HepG2 (cell line): Measurements from ENCODE around the gene SOX4. TPM values are rescaled to one million over a fixed set of nuclear protein-coding genes. Genes with fewer than 3 reads are reported as not detected.

Experiments used
- CBX1 ChIP-seq: IDR thresholded peaks from one replicate; pipeline ENCODE4 v1.6.1; 2016; ENCODE audit warnings: antibody characterized with exemption, low read depth
- CEBPG ChIP-seq: IDR thresholded peaks from 2 replicates; pipeline ENCODE4 v1.6.1; 2016
- KAT8 ChIP-seq: IDR thresholded peaks from 2 replicates; pipeline ENCODE4 v1.6.1; 2016; ENCODE audit warnings: missing genetic modification reagents, missing compliant biosample characterization
- MEIS2 ChIP-seq: sonication (generic); formaldehyde crosslinking; IDR thresholded peaks from 2 replicates; pipeline ENCODE4 v1.9.0; 2021; ENCODE audit warnings: mild to moderate bottlenecking, missing genetic modification reagents
- PAWR ChIP-seq: sonication (generic); formaldehyde crosslinking; IDR thresholded peaks from 2 replicates; pipeline ENCODE4 v1.4.0; 2020; ENCODE audit warnings: missing genetic modification reagents, mild to moderate bottlenecking, borderline replicate concordance
- PCBP2 ChIP-seq: fragments of 200-400 bp; formaldehyde crosslinking; optimal IDR thresholded peaks from 2 replicates; pipeline ENCODE3; 2018; ENCODE audit warnings: low read length, low read depth; ENCODE audit not compliant: poor library complexity, severe bottlenecking
- PLRG1 ChIP-seq: fragments of 450-650 bp; conservative IDR thresholded peaks from 2 replicates; pipeline ENCODE4 v1.6.1; 2016
- REXO4 ChIP-seq: sonication (generic); formaldehyde crosslinking; IDR thresholded peaks from 2 replicates; pipeline ENCODE4 v1.8.0; 2022; ENCODE audit warnings: missing genetic modification reagents, mild to moderate bottlenecking, borderline replicate concordance
- RFXAP ChIP-seq: sonication (generic); formaldehyde crosslinking; IDR thresholded peaks from 2 replicates; pipeline ENCODE4 v1.4.0; 2020; ENCODE audit warnings: missing genetic modification reagents, borderline replicate concordance
- SCMH1 ChIP-seq: sonication (generic); formaldehyde crosslinking; IDR thresholded peaks from 2 replicates; pipeline ENCODE4 v1.9.0; 2021; ENCODE audit warnings: missing genetic modification reagents, mild to moderate bottlenecking, borderline replicate concordance
- TFAP4 ChIP-seq: sonication (generic); IDR thresholded peaks from 2 replicates; pipeline ENCODE4 v1.6.1; 2016; ENCODE audit warnings: low read depth, borderline replicate concordance
- ZMYM4 ChIP-seq: sonication (generic); formaldehyde crosslinking; IDR thresholded peaks from 2 replicates; pipeline ENCODE4 v1.8.1; 2023; ENCODE audit warnings: mild to moderate bottlenecking, missing genetic modification reagents
- ZNF431 ChIP-seq: sonication (generic); formaldehyde crosslinking; IDR thresholded peaks from 2 replicates; pipeline ENCODE4 v1.9.0; 2022; ENCODE audit warnings: missing genetic modification reagents, low read depth, mild to moderate bottlenecking, borderline replicate concordance
- ZNF770 ChIP-seq: sonication (generic); formaldehyde crosslinking; IDR thresholded peaks from 2 replicates; pipeline ENCODE4 v1.5.0; 2020; ENCODE audit warnings: mild to moderate bottlenecking, missing genetic modification reagents
- ZNF788 ChIP-seq: sonication (generic); formaldehyde crosslinking; IDR thresholded peaks from 2 replicates; pipeline ENCODE4 v1.5.0; 2020; ENCODE audit warnings: mild to moderate bottlenecking, missing genetic modification reagents, borderline replicate concordance
- polyA plus RNA-seq, 8 experiments: library from polyadenylated mRNA; depleted of rRNA in 3 of 8; stranded (reverse) in 7 of 8; unstranded in 1 of 8; fragments of >200 nt; fragmentation: Illumina TruSeq in 4 of 8; extraction: Trizol in 4 of 8; gene quantifications; 2 replicates each; pipeline versions ENCODE4 v1.2.1 to v1.2.3, GENCODE V29; 2011 to 2016; ENCODE audit warnings: low read depth in 4 of 8, missing spikeins in 1 of 8, mixed read lengths in 1 of 8; ENCODE audit not compliant: insufficient read depth in 1 of 8
- total RNA-seq, 5 experiments: library from RNA; depleted of rRNA; stranded (reverse); fragments of >200 nt; fragmentation: Illumina TruSeq; extraction: Trizol; gene quantifications; 2 replicates each; pipeline ENCODE4 v1.2.3, GENCODE V29; 2016; ENCODE audit warnings: low read depth in 1 of 5
- TF ChIP-seq, protein P1 (sequence below): conservative IDR thresholded peaks from 2 replicates; pipeline ENCODE4 v1.6.1; 2018; ENCODE audit warnings: missing genetic modification reagents
- TF ChIP-seq, protein P2 (sequence below): sonication (generic); formaldehyde crosslinking; IDR thresholded peaks from 2 replicates; pipeline ENCODE4 v1.5.0; 2020; ENCODE audit warnings: missing genetic modification reagents, mild to moderate bottlenecking, borderline replicate concordance
- TF ChIP-seq, protein P3 (sequence below): sonication (generic); formaldehyde crosslinking; IDR thresholded peaks from 2 replicates; pipeline ENCODE4 v1.8.1; 2022; ENCODE audit warnings: low read depth, mild to moderate bottlenecking, missing genetic modification reagents
- TF ChIP-seq, protein P4 (sequence below): sonication (generic); formaldehyde crosslinking; IDR thresholded peaks from 2 replicates; pipeline ENCODE4 v1.4.0; 2020; ENCODE audit warnings: mild to moderate bottlenecking, missing genetic modification reagents

SOX4 gene
- total and polyA plus RNA-seq, 2 of the 13 experiments (the other 11 are each of a cell fraction or from before 2014, with no cell fraction given) = 2.6 to 3.4 TPM

DNA sequence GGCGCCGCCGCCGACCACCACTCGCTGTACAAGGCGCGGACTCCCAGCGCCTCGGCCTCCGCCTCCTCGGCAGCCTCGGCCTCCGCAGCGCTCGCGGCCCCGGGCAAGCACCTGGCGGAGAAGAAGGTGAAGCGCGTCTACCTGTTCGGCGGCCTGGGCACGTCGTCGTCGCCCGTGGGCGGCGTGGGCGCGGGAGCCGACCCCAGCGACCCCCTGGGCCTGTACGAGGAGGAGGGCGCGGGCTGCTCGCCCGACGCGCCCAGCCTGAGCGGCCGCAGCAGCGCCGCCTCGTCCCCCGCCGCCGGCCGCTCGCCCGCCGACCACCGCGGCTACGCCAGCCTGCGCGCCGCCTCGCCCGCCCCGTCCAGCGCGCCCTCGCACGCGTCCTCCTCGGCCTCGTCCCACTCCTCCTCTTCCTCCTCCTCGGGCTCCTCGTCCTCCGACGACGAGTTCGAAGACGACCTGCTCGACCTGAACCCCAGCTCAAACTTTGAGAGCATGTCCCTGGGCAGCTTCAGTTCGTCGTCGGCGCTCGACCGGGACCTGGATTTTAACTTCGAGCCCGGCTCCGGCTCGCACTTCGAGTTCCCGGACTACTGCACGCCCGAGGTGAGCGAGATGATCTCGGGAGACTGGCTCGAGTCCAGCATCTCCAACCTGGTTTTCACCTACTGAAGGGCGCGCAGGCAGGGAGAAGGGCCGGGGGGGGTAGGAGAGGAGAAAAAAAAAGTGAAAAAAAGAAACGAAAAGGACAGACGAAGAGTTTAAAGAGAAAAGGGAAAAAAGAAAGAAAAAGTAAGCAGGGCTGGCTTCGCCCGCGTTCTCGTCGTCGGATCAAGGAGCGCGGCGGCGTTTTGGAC is 2.0 kb downstream of the SOX4 start (continued):
- TF ChIP-seq ZNF788 (CRISPR knock-in tag) (0 out of 2 replicates have a peak, but pooled peaks have one; percentile 21), ZNF431 (CRISPR knock-in tag) (0 out of 2 replicates have a peak, but pooled peaks have one; percentile 29), TFAP4 (no peak), PAWR (CRISPR knock-in tag) (no peak), PCBP2 (no peak), ZNF770 (CRISPR knock-in tag) (peak; percentile 93), KAT8 (CRISPR knock-in tag) (no peak), REXO4 (CRISPR knock-in tag) (no peak), SCMH1 (CRISPR knock-in tag) (no peak), CBX1 (no peak), MEIS2 (CRISPR knock-in tag) (no peak), RFXAP (no peak), CEBPG (CRISPR knock-in tag) (no peak), ZMYM4 (CRISPR knock-in tag) (no peak), PLRG1 (no peak)
- TF ChIP-seq, protein P1, sequence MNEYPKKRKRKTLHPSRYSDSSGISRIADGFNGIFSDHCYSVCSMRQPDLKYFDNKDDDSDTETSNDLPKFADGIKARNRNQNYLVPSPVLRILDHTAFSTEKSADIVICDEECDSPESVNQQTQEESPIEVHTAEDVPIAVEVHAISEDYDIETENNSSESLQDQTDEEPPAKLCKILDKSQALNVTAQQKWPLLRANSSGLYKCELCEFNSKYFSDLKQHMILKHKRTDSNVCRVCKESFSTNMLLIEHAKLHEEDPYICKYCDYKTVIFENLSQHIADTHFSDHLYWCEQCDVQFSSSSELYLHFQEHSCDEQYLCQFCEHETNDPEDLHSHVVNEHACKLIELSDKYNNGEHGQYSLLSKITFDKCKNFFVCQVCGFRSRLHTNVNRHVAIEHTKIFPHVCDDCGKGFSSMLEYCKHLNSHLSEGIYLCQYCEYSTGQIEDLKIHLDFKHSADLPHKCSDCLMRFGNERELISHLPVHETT = no peak
- TF ChIP-seq, protein P2, sequence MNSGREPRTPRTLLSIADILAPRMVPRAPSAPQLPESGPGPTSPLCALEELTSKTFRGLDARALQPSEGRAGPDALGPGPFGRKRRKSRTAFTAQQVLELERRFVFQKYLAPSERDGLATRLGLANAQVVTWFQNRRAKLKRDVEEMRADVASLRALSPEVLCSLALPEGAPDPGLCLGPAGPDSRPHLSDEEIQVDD (CRISPR knock-in tag) = no peak
- TF ChIP-seq, protein P3, sequence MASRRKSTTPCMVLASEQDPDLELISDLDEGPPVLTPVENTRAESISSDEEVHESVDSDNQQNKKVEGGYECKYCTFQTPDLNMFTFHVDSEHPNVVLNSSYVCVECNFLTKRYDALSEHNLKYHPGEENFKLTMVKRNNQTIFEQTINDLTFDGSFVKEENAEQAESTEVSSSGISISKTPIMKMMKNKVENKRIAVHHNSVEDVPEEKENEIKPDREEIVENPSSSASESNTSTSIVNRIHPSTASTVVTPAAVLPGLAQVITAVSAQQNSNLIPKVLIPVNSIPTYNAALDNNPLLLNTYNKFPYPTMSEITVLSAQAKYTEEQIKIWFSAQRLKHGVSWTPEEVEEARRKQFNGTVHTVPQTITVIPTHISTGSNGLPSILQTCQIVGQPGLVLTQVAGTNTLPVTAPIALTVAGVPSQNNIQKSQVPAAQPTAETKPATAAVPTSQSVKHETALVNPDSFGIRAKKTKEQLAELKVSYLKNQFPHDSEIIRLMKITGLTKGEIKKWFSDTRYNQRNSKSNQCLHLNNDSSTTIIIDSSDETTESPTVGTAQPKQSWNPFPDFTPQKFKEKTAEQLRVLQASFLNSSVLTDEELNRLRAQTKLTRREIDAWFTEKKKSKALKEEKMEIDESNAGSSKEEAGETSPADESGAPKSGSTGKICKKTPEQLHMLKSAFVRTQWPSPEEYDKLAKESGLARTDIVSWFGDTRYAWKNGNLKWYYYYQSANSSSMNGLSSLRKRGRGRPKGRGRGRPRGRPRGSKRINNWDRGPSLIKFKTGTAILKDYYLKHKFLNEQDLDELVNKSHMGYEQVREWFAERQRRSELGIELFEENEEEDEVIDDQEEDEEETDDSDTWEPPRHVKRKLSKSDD (CRISPR knock-in tag) = no peak
- TF ChIP-seq, protein P4, sequence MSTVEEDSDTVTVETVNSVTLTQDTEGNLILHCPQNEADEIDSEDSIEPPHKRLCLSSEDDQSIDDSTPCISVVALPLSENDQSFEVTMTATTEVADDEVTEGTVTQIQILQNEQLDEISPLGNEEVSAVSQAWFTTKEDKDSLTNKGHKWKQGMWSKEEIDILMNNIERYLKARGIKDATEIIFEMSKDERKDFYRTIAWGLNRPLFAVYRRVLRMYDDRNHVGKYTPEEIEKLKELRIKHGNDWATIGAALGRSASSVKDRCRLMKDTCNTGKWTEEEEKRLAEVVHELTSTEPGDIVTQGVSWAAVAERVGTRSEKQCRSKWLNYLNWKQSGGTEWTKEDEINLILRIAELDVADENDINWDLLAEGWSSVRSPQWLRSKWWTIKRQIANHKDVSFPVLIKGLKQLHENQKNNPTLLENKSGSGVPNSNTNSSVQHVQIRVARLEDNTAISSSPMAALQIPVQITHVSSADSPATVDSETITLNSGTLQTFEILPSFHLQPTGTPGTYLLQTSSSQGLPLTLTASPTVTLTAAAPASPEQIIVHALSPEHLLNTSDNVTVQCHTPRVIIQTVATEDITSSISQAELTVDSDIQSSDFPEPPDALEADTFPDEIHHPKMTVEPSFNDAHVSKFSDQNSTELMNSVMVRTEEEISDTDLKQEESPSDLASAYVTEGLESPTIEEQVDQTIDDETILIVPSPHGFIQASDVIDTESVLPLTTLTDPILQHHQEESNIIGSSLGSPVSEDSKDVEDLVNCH (CRISPR knock-in tag) = no peak
